HCT116 (cell line): ENCODE data around the gene TEKT5. TPM values are rescaled to one million over a fixed set of nuclear protein-coding genes. Genes with fewer than 3 reads are reported as not detected.

Source experiments
- ATAC-seq: fragments of 200-7000 bp; cut with Tn5 transposase; 2 replicates; pipeline ENCODE4 v1.9.1; 2020; ENCODE audit warnings: mild to moderate bottlenecking, moderate library complexity
- BruUV-seq: library from RNA; stranded (reverse); fragments of 400-500 nt; replicated peaks from 2 replicates; lab custom pipeline; 2021; lab: Mats Ljungman, UMichigan
- CTCF ChIA-PET: fragments of 300-600 bp; sonication (Branson Sonifier 250); formaldehyde crosslinking; loops from one replicate; lab custom pipeline; 2021; ENCODE audit warnings: antibody characterized with exemption; lab: Charles Lee
- POLR2A ChIA-PET: fragments of 300-600, 350-600 bp; sonication (Branson Sonifier 250); formaldehyde crosslinking; loops from one replicate; lab custom pipeline; 2021; ENCODE audit warnings: antibody characterized with exemption; lab: Charles Lee
- RAD21 ChIA-PET, 2 experiments: fragments of 300-600 bp; sonication (Branson Sonifier 250); formaldehyde crosslinking; loops; one replicate each; lab custom pipeline; 2023; ENCODE audit warnings: low total read pairs in 2 of 2; ENCODE audit not compliant: uncharacterized antibody in 2 of 2, unreplicated experiment in 2 of 2, low non-redundant PET in 1 of 2; lab: Charles Lee
- DNase-seq: peaks from one replicate; pipeline ENCODE4 v3.0.0-alpha.2; 2010; ENCODE audit warnings: low read depth, low spot score
- H2AFZ ChIP-seq: fragments of 200-600 bp; shearing (Covaris generic), sonication (generic); 2 replicates; pipeline ENCODE4 v1.6.1; 2017; ENCODE audit warnings: low read depth, mixed run types, mixed read lengths, antibody characterized with exemption, low read length; ENCODE audit not compliant: poor library complexity, severe bottlenecking
- H3K27ac ChIP-seq: 2 replicates; pipeline ENCODE4 v1.5.1; 2012; ENCODE audit warnings: low read depth, low read length
- H3K27me3 ChIP-seq: fragments of 200-600 bp; sonication (generic); 2 replicates; pipeline ENCODE4 v1.6.1; 2016; ENCODE audit warnings: mixed run types, low read length, mixed read lengths; ENCODE audit not compliant: insufficient read depth
- H3K36me3 ChIP-seq, 2 experiments: fragments of 200-500 bp in 1 of 2; fragments of 200-600 bp in 1 of 2; sonication (Bioruptor generic) in 1 of 2; sonication (generic) in 1 of 2; 2 replicates each; pipeline versions ENCODE4 v1.5.1 to v1.6.1; 2014 to 2016; ENCODE audit warnings: low read length in 2 of 2, inconsistent platforms in 1 of 2, mixed read lengths in 1 of 2, mixed run types in 1 of 2; ENCODE audit not compliant: insufficient read depth in 2 of 2, control insufficient read depth in 1 of 2
- H3K4me1 ChIP-seq, 2 experiments: fragments of 200-600 bp in 1 of 2; sonication (generic) in 1 of 2; 2 replicates each; pipeline versions ENCODE4 v1.5.1 to v1.6.1; 2012 to 2017; ENCODE audit warnings: low read length in 2 of 2, inconsistent platforms in 1 of 2, mild to moderate bottlenecking in 1 of 2, mixed read lengths in 1 of 2, mixed run types in 1 of 2, moderate library complexity in 1 of 2; ENCODE audit not compliant: insufficient read depth in 2 of 2, control insufficient read depth in 1 of 2
- H3K4me2 ChIP-seq: fragments of 200-600 bp; sonication (generic); 2 replicates; pipeline ENCODE4 v1.6.1; 2017; ENCODE audit warnings: mixed run types, low read length, mixed read lengths
- H3K4me3 ChIP-seq, 2 experiments: fragments of 200-600 bp in 1 of 2; sonication (generic) in 1 of 2; replicated peaks in 1 of 2; 2 replicates each; pipeline ENCODE4 v1.5.1; 2011 to 2016; ENCODE audit warnings: low read length in 2 of 2, control low read depth in 1 of 2, low read depth in 1 of 2, mild to moderate bottlenecking in 1 of 2, mixed read lengths in 1 of 2, mixed run types in 1 of 2
- H3K79me2 ChIP-seq: fragments of 200-600 bp; sonication (generic); 2 replicates; pipeline ENCODE4 v1.6.1; 2017; ENCODE audit warnings: mild to moderate bottlenecking, mixed run types, low read length, moderate library complexity, mixed read lengths; ENCODE audit not compliant: insufficient read depth
- H3K9ac ChIP-seq: fragments of 200-600 bp; sonication (generic); 2 replicates; pipeline ENCODE4 v1.6.1; 2016; ENCODE audit warnings: low read length, mixed read lengths
- H3K9me2 ChIP-seq: fragments of 200-600 bp; sonication (generic), shearing (Covaris generic); 2 replicates; pipeline ENCODE4 v1.6.1; 2017; ENCODE audit warnings: mixed run types, mild to moderate bottlenecking, moderate library complexity; ENCODE audit not compliant: insufficient read depth
- H3K9me3 ChIP-seq, 2 experiments: fragments of 200-500 bp in 1 of 2; fragments of 200-600 bp in 1 of 2; sonication (Bioruptor generic) in 1 of 2; sonication (generic) in 1 of 2; 2 replicates each; pipeline ENCODE4 v1.6.1; 2014 to 2017; ENCODE audit warnings: low read length in 2 of 2, mixed read lengths in 2 of 2, inconsistent platforms in 1 of 2, low read depth in 1 of 2, mild to moderate bottlenecking in 1 of 2, mixed run types in 1 of 2, moderate library complexity in 1 of 2; ENCODE audit not compliant: control insufficient read depth in 1 of 2, insufficient read depth in 1 of 2
- H4K20me1 ChIP-seq: fragments of 200-600 bp; sonication (generic), shearing (Covaris generic); 2 replicates; pipeline ENCODE4 v1.6.1; 2017; ENCODE audit warnings: mixed run types, mild to moderate bottlenecking, moderate library complexity; ENCODE audit not compliant: insufficient read depth
- CEBPB ChIP-seq: IDR thresholded peaks from 2 replicates; pipeline ENCODE4 v1.6.1; 2012; ENCODE audit warnings: low read depth
- JUND ChIP-seq: IDR thresholded peaks from 2 replicates; pipeline ENCODE4 v1.6.1; 2012
- POLR2A ChIP-seq: IDR thresholded peaks from 2 replicates; pipeline ENCODE4 v1.7.0; 2011; ENCODE audit warnings: borderline replicate concordance; ENCODE audit not compliant: insufficient read depth, insufficient read length; ENCODE audit errors: extremely low read depth
- intact Hi-C: fragments of 100-400 bp; cut with micrococcal nuclease; formaldehyde crosslinking; loops from 2 replicates; pipeline ENCODE4 v1.10.0; 2022
- total RNA-seq: library from RNA; stranded (reverse); gene quantifications from one replicate; pipeline ENCODE4 v1.2.1, GENCODE V29; 2021; ENCODE audit not compliant: unreplicated experiment
- TF ChIP-seq, protein P1 (sequence below): IDR thresholded peaks from 2 replicates; pipeline ENCODE4 v1.6.1; 2011; ENCODE audit warnings: mild to moderate bottlenecking, low read length, moderate library complexity; ENCODE audit not compliant: insufficient replicate concordance; ENCODE audit errors: extremely low read depth

The TEKT5 gene
- total RNA-seq, 1 experiment from 2014 or later, result 0.37 TPM

DNA sequence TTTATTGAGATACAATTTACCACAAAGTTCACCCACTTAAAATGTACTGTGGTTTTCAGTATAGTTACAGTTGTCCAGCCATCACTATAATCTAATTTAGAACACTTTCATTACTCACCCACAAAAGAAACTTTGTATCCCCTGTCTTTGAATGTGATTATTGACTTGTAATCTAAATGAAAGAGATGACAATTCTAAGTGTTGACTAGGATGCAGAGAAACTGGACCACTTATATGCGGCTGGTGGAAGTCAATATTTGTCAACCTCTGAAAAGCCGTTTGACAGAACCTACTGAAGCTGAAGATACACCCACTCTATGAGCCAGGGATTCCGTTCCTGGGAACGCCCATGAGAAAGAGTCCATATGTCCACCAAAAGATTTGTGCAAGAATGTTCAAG lies 36.8 kb downstream of the TEKT5 start:
- ChIA-PET RAD21 (no interaction called here), CTCF (no interaction called here), POLR2A (no interaction called here)
- TF ChIP-seq CEBPB (no peak), JUND (no peak)
- Histone ChIP-seq H3K9ac (no peak overlapping the region), H3K27me3 (no peaks in the 10 kb centered on the region), H3K79me2 (no peaks in the 10 kb centered on the region), H2AFZ (no peak overlapping the region), H3K4me1 (peaks cover 6 to 12% of the 10 kb centered on the region in 2 experiments; a peak in 3 of 4 replicates), H3K9me2 (no peaks in the 10 kb centered on the region), H3K4me2 (no peak overlapping the region), H3K36me3 (no peaks in the 10 kb centered on the region), H3K9me3 (no peaks in the 10 kb centered on the region), H3K27ac (no peak overlapping the region), H4K20me1 (no peaks in the 10 kb centered on the region), H3K4me3 (no peak overlapping the region)
- DNase-seq (no peak), ATAC-seq (no peak)
- BruUV-seq, result no TSS peak
- intact Hi-C loops, result no loop called here

DNA sequence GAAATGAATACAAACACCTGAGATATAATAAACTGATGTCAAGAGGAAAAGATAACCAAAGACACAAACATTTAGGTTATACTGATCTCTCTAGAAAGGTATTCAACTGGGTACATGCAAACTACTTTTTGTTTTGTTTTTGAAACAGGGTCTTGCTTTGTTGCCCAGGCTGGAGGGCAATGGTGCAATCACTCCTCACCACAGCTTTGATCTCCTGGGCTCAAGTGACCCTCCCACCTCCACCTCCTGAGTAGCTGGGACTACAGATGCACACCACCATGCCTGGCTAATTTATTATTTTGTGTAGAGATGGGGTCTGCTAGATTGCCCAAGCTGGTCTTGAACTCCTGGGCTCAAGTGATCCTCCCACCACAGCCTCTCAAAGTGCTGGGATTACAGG lies 38.1 kb downstream of the TEKT5 start:
- H3K79me2 ChIP-seq, result no peaks in the 10 kb centered on the region
- DNase-seq, result no peak
- POLR2A ChIA-PET, result no interaction called here
- TF ChIP-seq POLR2A (no peak), CEBPB (no peak)
- TF ChIP-seq, protein P1, sequence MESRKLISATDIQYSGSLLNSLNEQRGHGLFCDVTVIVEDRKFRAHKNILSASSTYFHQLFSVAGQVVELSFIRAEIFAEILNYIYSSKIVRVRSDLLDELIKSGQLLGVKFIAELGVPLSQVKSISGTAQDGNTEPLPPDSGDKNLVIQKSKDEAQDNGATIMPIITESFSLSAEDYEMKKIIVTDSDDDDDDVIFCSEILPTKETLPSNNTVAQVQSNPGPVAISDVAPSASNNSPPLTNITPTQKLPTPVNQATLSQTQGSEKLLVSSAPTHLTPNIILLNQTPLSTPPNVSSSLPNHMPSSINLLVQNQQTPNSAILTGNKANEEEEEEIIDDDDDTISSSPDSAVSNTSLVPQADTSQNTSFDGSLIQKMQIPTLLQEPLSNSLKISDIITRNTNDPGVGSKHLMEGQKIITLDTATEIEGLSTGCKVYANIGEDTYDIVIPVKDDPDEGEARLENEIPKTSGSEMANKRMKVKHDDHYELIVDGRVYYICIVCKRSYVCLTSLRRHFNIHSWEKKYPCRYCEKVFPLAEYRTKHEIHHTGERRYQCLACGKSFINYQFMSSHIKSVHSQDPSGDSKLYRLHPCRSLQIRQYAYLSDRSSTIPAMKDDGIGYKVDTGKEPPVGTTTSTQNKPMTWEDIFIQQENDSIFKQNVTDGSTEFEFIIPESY, result no peak
- TF ChIP-seq, all 23 proteins: peak for 0
- Histone ChIP-seq H3K4me1 (peaks cover 11 to 23% of the 10 kb centered on the region in 2 experiments), H2AFZ (no peak overlapping the region), H3K4me2 (no peak overlapping the region), H3K36me3 (no peaks in the 10 kb centered on the region), H4K20me1 (no peaks in the 10 kb centered on the region), H3K9me2 (no peaks in the 10 kb centered on the region), H3K9me3 (no peaks in the 10 kb centered on the region), H3K9ac (no peak overlapping the region), H3K27ac (no peak overlapping the region), H3K4me3 (no peak overlapping the region), H3K27me3 (no peaks in the 10 kb centered on the region)
- intact Hi-C loops, result no loop called here
- BruUV-seq, result no TSS peak
- ATAC-seq, result no peak
- ChIA-PET CTCF (no interaction called here), RAD21 (no interaction called here)
